ENCODE measurements around the gene PPM1D.

The PPM1D gene

DNA sequence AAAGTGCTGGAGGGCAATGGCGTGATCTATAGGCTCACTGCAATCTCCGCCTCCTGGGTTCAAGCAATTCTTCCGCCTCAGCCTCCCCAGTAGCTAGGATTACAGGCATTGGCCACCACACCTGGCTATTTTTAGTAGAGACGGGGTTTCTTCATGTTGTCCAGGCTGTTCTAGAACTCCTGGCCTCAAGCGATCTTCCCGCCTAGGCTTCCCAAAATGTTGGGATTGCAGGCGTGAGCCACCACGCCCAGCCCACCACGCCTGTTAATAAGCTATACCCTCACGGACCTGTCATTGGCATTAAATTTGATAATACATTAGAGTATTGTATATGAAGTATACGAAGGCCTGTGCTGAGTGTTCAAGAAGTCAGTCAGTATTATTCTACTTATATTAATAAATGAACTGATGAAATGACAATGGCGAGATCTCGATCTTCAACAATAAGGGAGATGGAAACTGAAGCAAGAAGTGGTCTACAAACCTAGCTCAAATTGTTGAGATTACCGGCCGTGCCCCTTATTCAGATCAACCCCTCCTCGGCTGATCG, 76.8 kb downstream of the PPM1D start:
- no peak for DNase-seq

DNA sequence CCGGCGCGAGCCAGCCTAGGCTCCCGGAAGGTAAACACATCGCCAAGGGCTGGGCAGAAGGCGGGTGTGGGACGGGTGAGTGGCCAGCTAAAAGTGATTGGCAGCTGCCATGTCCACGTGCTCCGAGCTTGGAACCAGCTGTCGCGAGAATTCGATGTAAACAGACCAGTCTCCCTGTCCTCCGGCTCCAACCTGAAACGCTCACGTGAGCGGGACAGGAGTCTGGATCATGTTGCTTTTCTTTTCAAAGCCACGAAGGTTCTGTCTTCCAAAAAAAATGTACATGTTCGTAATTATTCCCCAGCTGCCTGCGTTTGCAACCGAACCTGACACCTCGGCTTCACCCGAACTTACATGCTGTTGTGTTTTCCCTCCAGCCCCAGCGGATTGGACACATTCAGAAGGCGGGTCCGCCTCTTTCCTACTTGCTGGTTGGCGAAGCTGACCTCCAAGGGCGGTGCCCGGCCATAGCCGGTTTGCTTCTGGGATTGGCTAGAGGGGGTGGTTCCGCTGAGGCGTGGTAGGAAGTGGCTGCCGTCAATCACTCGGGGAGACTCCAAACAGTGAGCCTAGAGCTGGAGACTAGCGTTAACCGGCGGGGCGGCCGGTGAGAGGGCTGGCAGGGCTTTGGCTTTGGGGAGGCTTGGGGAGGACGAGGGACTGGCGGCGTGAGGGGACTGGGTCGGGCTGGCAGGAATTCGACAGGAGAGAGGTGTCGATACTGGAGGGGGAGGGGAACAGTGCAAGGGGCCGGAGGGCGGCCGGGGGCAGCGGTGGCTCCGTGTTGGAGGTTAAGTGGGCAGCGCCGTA, 77.5 kb downstream of the PPM1D start, which contains the start of gene BCAS3:
Gene BCAS3 (plus strand): TSS at position 544 of the 810 bp plus-strand sequence.
- peak; percentile 99 for DNase-seq

DNA sequence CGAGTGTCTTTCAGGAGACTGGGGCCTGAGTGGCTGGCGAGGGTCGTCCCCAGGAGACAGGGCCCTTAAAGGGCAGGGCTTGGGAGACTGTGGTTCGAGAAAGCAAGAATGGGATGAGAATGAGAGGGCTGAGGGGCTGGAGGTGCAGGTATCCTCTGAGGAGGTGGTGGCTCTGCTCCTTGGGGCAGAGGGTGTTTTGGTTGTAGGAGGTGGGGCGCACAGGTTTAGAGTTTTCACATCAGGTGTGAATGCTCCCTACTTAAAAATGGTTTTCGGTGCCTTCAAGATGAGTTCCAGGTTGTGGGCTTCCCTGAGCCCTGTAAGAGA, 78.1 kb downstream of the PPM1D start:
- DNase-seq, result no peak

DNA sequence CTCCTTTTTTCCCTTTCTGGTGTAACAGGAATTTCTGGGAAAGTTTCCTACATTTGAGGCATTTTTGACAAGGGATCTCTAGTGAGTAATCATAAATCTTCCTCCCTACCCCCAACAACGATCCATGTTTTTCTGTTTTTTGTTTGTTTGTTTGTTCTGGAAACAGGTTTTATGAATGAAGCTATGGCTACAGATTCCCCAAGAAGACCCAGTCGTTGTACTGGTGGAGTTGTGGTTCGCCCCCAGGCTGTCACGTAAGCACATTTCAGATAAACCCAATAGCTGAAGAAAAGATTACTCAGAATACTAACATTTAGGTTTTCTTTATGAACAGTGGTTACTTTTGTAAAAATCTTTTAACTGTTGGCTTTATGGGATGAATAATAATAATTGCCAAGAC, 79.3 kb downstream of the PPM1D start:
- DNase-seq, result no peak

DNA sequence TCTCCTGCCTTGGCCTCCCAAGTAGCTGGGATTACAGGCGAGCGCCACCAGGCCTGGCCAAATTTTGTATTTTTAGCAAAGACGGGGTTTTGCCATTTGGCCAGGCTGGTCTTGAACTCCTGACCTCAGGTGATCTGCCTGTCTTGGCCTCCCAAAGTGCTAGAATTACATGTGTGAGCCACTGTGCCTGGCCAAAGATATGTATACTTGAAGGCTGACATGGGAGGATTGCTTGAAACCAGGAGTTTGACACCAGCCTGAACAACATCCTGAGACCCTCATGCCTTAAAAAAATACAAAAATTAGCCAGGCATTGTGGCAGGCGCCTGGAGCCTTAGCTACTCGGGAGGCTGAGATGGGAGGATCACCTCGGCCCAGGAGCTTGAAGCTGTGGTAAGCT, 80.8 kb downstream of the PPM1D start:
- no peak for DNase-seq

DNA sequence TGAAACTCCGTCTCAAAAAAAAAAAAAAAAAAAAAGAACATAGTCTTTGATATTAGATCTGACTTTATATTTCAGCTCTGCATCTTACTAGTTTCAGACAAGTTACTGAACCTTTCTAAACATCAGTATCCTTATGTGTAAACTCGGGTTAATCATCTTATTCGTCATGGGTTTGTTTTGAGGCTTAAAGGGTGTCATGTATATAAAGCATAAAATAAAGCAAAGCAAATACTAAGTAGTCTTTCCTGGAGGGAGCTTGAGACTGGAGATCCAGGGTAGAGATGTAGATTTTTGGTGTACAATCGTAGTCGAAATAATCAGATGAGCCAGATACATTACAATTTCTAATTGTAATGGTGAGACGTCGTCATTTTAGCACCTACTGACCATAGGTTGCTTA, 85.4 kb downstream of the PPM1D start:
- no peak for DNase-seq

DNA sequence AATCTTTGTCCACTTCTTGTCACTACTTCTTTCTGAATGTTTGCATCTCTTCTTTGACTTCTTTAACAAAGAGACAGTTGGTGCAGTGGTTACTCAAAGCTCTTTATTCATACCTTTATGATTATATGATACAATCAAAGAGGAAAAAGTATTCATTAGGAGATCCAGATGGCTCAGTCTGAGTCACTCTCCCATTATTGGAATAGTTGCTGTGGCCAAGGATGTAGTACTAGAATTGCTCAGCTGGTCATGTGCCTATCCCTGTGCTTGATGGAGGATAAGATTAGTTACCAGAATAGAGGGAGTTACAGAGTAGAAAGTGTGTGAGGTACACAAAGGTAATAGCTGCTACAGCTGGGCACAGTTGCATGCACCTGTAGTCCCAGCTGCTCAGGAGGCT, 96.0 kb downstream of the PPM1D start:
- DNase-seq, result peak; percentile 22

DNA sequence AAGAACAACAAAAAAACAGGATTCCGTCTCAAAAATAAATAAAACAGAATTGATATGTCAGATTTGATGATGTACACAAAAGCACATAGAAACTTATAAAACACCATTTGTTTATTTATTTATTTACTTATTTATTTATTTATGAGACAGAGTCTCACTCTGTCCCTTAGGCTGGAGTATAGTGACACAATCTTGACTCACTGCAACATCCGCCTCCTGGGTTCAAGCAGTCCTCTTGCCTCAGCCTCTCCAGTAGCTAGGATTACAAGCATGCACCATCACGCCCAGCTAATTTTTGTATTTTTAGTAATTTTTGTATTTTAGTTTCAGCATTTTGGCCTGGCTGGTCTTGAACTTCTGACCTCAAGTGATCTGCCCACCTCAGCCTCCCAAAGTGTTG, 99.1 kb downstream of the PPM1D start:
- DNase-seq, result no peak

DNA sequence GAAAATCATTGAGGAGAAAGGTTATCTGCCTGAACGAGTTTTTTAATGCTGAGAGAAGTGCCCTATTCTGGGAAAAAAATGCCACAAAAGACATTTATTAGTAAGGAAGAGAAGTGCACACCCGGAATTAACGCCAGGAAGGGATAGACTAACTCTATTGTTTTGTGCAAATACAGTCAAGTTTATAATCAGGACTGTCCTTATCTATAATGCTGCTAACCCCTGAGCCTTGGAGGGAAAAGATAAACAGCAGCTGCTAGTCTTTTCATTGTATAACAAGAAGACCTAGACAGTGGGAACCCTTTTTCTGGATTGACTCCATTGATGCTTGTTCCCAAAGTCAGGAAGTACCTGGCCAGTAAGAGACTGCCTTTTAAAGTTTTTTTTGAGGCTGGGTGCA, 104.2 kb downstream of the PPM1D start:
- DNase-seq, result no peak

DNA sequence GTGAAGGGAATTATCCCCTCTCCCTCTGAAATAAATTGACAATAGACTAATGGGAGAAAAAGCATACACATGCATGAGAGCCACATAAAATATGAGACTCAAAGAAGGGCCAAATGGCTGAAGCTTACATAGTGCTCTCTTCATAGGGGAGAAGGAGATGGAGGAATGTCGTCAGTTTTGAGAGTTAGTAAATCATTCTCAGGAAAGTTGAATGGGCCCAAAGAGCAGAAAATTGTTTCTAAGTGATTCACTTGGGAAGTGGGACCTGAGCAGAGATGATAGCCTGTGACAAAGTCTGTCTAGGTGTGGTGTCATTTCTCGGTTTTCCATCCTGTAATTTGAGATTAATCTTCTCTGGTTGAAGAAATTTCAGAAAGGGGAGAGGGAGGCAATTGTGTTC, 112.7 kb downstream of the PPM1D start:
- no peak for DNase-seq

DNA sequence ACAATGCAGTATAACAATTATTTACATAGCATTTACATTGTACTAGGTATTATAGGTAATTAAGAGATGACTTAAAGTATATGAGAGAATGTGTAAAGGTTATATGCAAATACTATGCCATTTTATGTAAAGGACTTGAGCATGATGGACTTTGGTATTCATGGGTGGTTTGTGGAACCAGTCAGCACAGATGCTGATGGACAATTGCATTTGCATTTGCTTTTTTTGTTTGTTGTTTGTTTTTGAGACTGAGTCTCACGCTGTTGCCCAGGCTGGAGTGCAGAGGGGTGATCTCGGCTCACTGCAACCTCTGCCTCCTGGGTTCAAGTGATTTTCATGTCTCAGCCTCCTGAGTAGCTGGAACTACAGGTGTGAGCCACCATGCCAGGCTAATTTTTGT, 113.6 kb downstream of the PPM1D start:
- no peak for DNase-seq

Data from fibroblast of skin of right biceps (primary cell).